Spleen (tissue), 11 donors: ENCODE results near the gene TOP3A. TPM values are rescaled to one million over a fixed set of nuclear protein-coding genes. Genes with fewer than 3 reads are reported as not detected.
A peak's percentile ranks its signal among the peaks of the same experiment; 100 is the strongest.

Experiments
- DNase-seq: peaks from one replicate; pipeline ENCODE4 v3.0.0-alpha.2; 2020
- H3K27ac ChIP-seq, 8 donors: fragments of 200-600 bp; sonication (generic) in 7 of 8; 1 replicate in 4 of 8; 2 replicates in 4 of 8; pipeline versions ENCODE4 v1.5.0 to v1.8.0; 2016 to 2021; ENCODE audit warnings: inconsistent platforms in 4 of 8, mild to moderate bottlenecking in 4 of 8, moderate library complexity in 1 of 8
- H3K27me3 ChIP-seq, 7 donors: fragments of 200-600 bp; sonication (generic) in 6 of 7; replicated peaks in 1 of 7; 1 replicate in 4 of 7; 2 replicates in 3 of 7; pipeline versions ENCODE4 v1.5.0 to v1.8.0; 2016 to 2021; ENCODE audit warnings: inconsistent platforms in 3 of 7, mild to moderate bottlenecking in 1 of 7
- H3K36me3 ChIP-seq, 6 donors: fragments of 200-600 bp; sonication (generic) in 5 of 6; 1 replicate in 4 of 6; 2 replicates in 2 of 6; pipeline versions ENCODE4 v1.5.0 to v1.8.0; 2016 to 2021; ENCODE audit warnings: inconsistent platforms in 2 of 6
- H3K4me1 ChIP-seq, 6 donors: fragments of 200-600 bp; sonication (generic) in 5 of 6; 1 replicate in 3 of 6; 2 replicates in 3 of 6; pipeline versions ENCODE4 v1.5.0 to v1.8.0; 2016 to 2021; ENCODE audit warnings: inconsistent platforms in 3 of 6
- H3K4me3 ChIP-seq, 8 donors: fragments of 200-600 bp; sonication (generic) in 7 of 8; 1 replicate in 4 of 8; 2 replicates in 4 of 8; pipeline versions ENCODE4 v1.5.0 to v1.8.0; 2016 to 2021; ENCODE audit warnings: inconsistent platforms in 4 of 8, mild to moderate bottlenecking in 4 of 8, moderate library complexity in 2 of 8
- H3K9me3 ChIP-seq, 8 donors: fragments of 200-600 bp; sonication (generic) in 7 of 8; 1 replicate in 4 of 8; 2 replicates in 4 of 8; pipeline versions ENCODE4 v1.5.0 to v1.8.0; 2016 to 2021; ENCODE audit warnings: inconsistent platforms in 4 of 8
- POLR2A ChIP-seq, 3 donors: fragments of 450-650 bp; IDR thresholded peaks; one replicate each; pipeline ENCODE4 v1.5.1; 2017; ENCODE audit warnings: antibody characterized with exemption in 3 of 3, mild to moderate bottlenecking in 1 of 3
- POLR2AphosphoS5 ChIP-seq, 3 donors: sonication (generic); formaldehyde crosslinking; IDR thresholded peaks; one replicate each; pipeline ENCODE4 v1.5.1; 2017; ENCODE audit warnings: antibody characterized with exemption in 3 of 3
- WGBS, 5 donors: extraction: QIAGEN DNeasy Blood & Tissue Kit in 3 of 5; methylation state at CpG; one replicate each; pipeline versions ENCODE4 v1.1.5 to v1.1.7; 2013 to 2018; 5-methylcytosine and 5-hydroxymethylcytosine counted together
- intact Hi-C: fragments of 100-400 bp; cut with DNase I; formaldehyde crosslinking; loops from one replicate; pipeline ENCODE4 v1.15.0; 2023; ENCODE audit warnings: low total_unique reads
- polyA plus RNA-seq, 3 donors: library from polyadenylated mRNA; stranded (reverse); fragments of 200-250 nt; gene quantifications; one replicate each; pipeline ENCODE4 v1.2.1, GENCODE V29; 2013
- total RNA-seq, 7 donors: library from RNA; depleted of rRNA in 3 of 7; stranded (reverse); fragments of >200 nt in 3 of 7; fragmentation: NEBNext Ultra II Directional in 4 of 7; extraction: Animal tissue kit (Norgen Biotek cat#: 25700) in 4 of 7; gene quantifications; one replicate each; pipeline versions ENCODE4 v1.1.0 to v1.2.1, GENCODE V29; 2016 to 2021
- TF ChIP-seq, protein P1 (sequence below), 11 experiments: fragments of 200-600 bp in 7 of 11; fragments of 450-650 bp in 4 of 11; sonication (generic) in 4 of 11; IDR thresholded peaks in 8 of 11; conservative IDR thresholded peaks in 3 of 11; 1 replicate in 7 of 11; 2 replicates in 4 of 11; pipeline versions ENCODE4 v1.4.0 to v1.8.0; 2016 to 2021; ENCODE audit warnings: antibody characterized with exemption in 11 of 11, inconsistent platforms in 4 of 11, mild to moderate bottlenecking in 1 of 11
- donor health status: healthy with polysubstance abuse.
- donor health status: DM: no; HTN: no; CAD: no; lungs with moderate emphysema.
- donor health status: DM: no; HTN: no; CAD: no.
- donor health status: Bipolar disorder and iron deficiency.
- donor health status: healthy.
- donor health status: DM: no; HTN: no; CAD: no.
- donor health status: DM: yes; HTN: yes; CAD: no.

Gene TOP3A
- total and polyA plus RNA-seq, 10 donors, result 9.8 to 60.1 (median 43.9) TPM

DNA sequence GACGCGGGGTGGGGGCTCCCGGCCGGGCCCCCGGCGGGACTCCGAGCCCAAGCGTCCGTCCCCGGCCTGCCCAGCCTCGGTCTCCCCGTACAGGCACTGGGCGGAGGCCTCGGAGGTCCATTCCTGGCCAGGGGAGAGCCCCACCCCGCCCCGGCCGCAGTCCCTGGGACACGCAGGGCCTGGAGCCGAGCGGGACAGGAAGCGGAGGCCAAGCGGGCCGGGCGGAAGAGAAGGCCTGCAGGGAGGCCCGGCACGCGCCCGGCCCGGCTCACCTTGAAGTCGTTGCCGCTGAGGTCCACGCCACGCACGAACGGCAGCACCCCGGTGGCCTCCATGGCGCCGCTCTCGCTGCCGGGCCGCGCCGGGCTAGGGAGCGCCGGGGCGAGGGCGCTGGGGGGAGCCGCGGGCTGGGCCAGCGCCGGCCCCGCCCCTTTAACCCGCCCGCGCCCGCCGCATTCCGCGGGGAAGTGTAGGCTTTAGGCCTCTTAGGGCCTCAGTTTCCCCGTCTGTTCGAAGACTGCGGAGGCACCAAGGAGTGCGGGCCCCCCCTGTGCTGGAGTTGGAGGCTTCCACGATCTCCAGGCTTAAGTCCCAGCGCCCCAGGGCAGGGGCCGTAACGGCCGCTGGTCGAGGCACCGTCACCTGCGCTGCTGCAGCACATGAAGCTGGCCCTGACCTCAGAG, 56.3 kb downstream of the TOP3A start, which contains the start of gene FLII:
Gene FLII (minus strand): TSS at position 383 of the 683 bp plus-strand sequence. CDS start 48 bp downstream, at position 335.
- Histone ChIP-seq H3K27ac (peak within 1 kb of the TSS; percentile 80 to 99 (median 96)), H3K4me3 (peak within 1 kb of the TSS; percentile 78 to 100 (median 98)), H3K27me3 (no peaks in the 10 kb centered on the region), H3K36me3 (peaks cover 0 to 43% (median 36%) of the 10 kb centered on the region in 6 donors), H3K4me1 (peaks cover 36 to 71% (median 60%) of the 10 kb centered on the region in 6 donors), H3K9me3 (no peaks in the 10 kb centered on the region)
- intact Hi-C loops, result no loop called here
- WGBS, 5 donors, result 0 to 1% (median 1%) methylated on average over 8 to 71 of the region's 71 CpGs
- peak; percentile 85 to 86 (median 85) for TF ChIP-seq POLR2AphosphoS5 (IDR thresholded peaks at IDR 0.05)
- TF ChIP-seq, protein P1, sequence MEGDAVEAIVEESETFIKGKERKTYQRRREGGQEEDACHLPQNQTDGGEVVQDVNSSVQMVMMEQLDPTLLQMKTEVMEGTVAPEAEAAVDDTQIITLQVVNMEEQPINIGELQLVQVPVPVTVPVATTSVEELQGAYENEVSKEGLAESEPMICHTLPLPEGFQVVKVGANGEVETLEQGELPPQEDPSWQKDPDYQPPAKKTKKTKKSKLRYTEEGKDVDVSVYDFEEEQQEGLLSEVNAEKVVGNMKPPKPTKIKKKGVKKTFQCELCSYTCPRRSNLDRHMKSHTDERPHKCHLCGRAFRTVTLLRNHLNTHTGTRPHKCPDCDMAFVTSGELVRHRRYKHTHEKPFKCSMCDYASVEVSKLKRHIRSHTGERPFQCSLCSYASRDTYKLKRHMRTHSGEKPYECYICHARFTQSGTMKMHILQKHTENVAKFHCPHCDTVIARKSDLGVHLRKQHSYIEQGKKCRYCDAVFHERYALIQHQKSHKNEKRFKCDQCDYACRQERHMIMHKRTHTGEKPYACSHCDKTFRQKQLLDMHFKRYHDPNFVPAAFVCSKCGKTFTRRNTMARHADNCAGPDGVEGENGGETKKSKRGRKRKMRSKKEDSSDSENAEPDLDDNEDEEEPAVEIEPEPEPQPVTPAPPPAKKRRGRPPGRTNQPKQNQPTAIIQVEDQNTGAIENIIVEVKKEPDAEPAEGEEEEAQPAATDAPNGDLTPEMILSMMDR (IDR thresholded peaks at IDR 0.05 in 8 of 11, conservative IDR thresholded peaks at IDR 0.05 in 3 of 11), result no peak
- peak in 1 of 3 donors; percentile 26 for TF ChIP-seq POLR2A (IDR thresholded peaks at IDR 0.05)
- DNase-seq, result peak; percentile 93

DNA sequence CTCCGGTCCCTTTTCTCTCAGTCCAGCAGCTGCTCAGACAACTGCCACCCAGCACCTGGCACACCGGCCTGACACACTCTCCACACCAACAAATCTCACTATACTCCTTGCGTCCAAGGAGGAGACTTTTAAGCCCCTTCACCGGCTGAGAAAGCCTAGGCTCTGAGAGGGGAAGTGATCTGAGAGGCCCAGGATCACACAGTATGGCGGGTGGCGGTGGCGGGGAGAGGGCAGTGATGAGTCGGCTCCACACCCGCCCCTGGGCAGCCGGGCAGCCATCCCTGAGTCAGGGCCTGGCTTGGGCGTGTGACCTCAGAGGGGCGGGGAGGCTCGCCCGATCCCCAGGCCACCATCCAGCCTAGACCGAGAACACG, 56.8 kb downstream of the TOP3A start:
- peak overlapping the region; percentile 78 to 100 (median 98) for H3K4me3 ChIP-seq
- H3K27ac ChIP-seq, result peak overlapping the region; percentile 80 to 99 (median 96)
- H3K36me3 ChIP-seq, result peaks cover 0 to 43% (median 36%) of the 10 kb centered on the region in 6 donors
- no peaks in the 10 kb centered on the region for H3K27me3 ChIP-seq
- intact Hi-C loops, result no loop called here
- no peak for DNase-seq
- WGBS, 5 donors, result 0 to 2% (median 0%) methylated on average over 4 to 16 of the region's 16 CpGs
- TF ChIP-seq, protein P1 (IDR thresholded peaks at IDR 0.05 in 8 of 11, conservative IDR thresholded peaks at IDR 0.05 in 3 of 11), result peak in 1 of 11 experiments; percentile 5
- TF ChIP-seq POLR2AphosphoS5 (IDR thresholded peaks at IDR 0.05) (peak; percentile 32 to 78 (median 56)), POLR2A (IDR thresholded peaks at IDR 0.05) (no peak)
- peaks cover 36 to 68% (median 58%) of the 10 kb centered on the region in 6 donors for H3K4me1 ChIP-seq
- no peaks in the 10 kb centered on the region for H3K9me3 ChIP-seq

DNA sequence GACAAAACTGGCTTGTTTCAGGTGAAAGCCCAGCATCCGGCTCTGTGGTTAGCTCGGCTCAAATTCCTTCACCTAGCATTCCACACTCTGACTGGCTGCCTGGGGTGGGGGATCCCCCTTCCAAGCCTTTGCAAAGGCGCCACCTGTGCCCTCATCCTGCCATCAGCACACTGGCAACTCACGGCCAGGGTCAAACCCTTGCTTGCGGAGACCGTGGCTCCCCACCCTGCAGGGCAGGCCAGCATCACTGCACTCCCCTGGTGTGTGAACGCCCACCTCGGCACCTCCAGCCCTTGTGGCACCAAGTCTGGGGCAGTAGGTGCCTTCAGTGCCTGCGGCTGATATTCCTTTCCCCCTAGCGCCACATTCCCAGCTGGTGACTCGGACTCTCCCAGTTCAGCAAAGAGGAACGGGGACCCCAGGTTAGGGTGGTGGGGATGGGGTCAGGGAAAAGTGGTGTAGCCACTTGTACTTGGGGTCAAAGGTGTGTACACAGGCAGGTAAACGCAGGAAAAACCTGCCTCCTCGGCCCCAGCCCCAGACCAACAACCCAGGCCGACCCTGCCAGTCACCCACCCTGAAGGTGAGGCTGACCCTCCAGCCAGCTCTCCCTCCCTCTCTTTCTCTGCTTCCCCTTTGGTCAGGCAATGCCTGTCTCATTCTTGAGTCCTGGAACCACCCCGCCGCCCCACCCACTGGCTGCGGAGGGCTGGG, 57.4 kb downstream of the TOP3A start:
- no peaks in the 10 kb centered on the region for H3K9me3 ChIP-seq
- H3K36me3 ChIP-seq, result peaks cover 0 to 45% (median 42%) of the 10 kb centered on the region in 6 donors
- intact Hi-C loops, result no loop called here
- peak overlapping the region; percentile 80 to 99 (median 96) for H3K27ac ChIP-seq
- H3K27me3 ChIP-seq, result no peaks in the 10 kb centered on the region
- H3K4me3 ChIP-seq, result peak overlapping the region; percentile 78 to 100 (median 98)
- peaks cover 35 to 62% (median 55%) of the 10 kb centered on the region in 6 donors for H3K4me1 ChIP-seq
- 21 to 30% (median 26%) methylated on average over 12 to 18 of the region's 18 CpGs for WGBS, 5 donors
- TF ChIP-seq POLR2AphosphoS5 (IDR thresholded peaks at IDR 0.05), result peak in 2 of 3 donors; percentile 2 to 7
- no peak for TF ChIP-seq POLR2A (IDR thresholded peaks at IDR 0.05)
- TF ChIP-seq, protein P1 (IDR thresholded peaks at IDR 0.05 in 8 of 11, conservative IDR thresholded peaks at IDR 0.05 in 3 of 11), result no peak
- DNase-seq, result peak; percentile 89
